ENCODE results near the gene CUL3. TPM values are rescaled to one million over a fixed set of nuclear protein-coding genes. Genes with fewer than 3 reads are reported as not detected.

Gene CUL3
- total and polyA plus RNA-seq, 2 of the 13 experiments (the other 11 are each of a cell fraction or from before 2014, with no cell fraction given): 33.2 to 62.3 TPM

GRCh38 chr2:224546926-224547325 is 38.2 kb downstream of the CUL3 start (continued):
- TF ChIP-seq MTF2 (CRISPR knock-in tag; IDR thresholded peaks at IDR 0.05; ENCODE audit: borderline replicate concordance) (no peak), ZNF512 (CRISPR knock-in tag; IDR thresholded peaks at IDR 0.05) (no peak)

GRCh38 chr2:224545884-224546644 is 39.1 kb downstream of the CUL3 start:
- Histone ChIP-seq H3K4me1 (ENCODE audit: insufficient read depth, low read length) (0 out of 2 replicates have a peak, but pooled peaks cover 8% of the 10 kb centered on the region), H2AFZ (ENCODE audit: low read length) (no peak overlapping the region), H3K4me3 (replicated peaks in 1 of 3; ENCODE audit: insufficient read depth in 1 of 3, low read depth in 2 of 3, low read length in 3 of 3) (no peak overlapping the region), H4K20me1 (ENCODE audit: insufficient read depth, low read length) (peaks cover 5% of the 10 kb centered on the region; the same call in 1 of the 2 replicates), H3K9me3 (ENCODE audit: low read length) (no peaks in the 10 kb centered on the region), H3K9ac (ENCODE audit: insufficient read depth, low read depth, low read length) (no peak overlapping the region), H3K79me2 (ENCODE audit: insufficient read depth, low read length) (peaks cover 83% of the 10 kb centered on the region), H3K4me2 (ENCODE audit: low read depth, low read length) (no peak overlapping the region), H3K27me3 (ENCODE audit: control insufficient read depth in 1 of 2, insufficient read depth in 2 of 2, low read length in 2 of 2) (no peaks in the 10 kb centered on the region), H3K27ac (ENCODE audit: extremely low read length, insufficient read depth, low read length) (no peak overlapping the region), H3K36me3 (replicated peaks in 1 of 2; ENCODE audit: control insufficient read depth in 1 of 2, insufficient read depth in 2 of 2, low read length in 2 of 2) (peaks cover 5 to 20% of the 10 kb centered on the region in 2 experiments)
- TF ChIP-seq GRHL1 (CRISPR knock-in tag; conservative IDR thresholded peaks at IDR 0.05) (no peak), TEAD3 (CRISPR knock-in tag; optimal IDR thresholded peaks at IDR 0.05; ENCODE audit: borderline replicate concordance) (no peak), RBFOX2 (IDR thresholded peaks at IDR 0.05; ENCODE audit: low read depth, low read length) (no peak), ZKSCAN8 (CRISPR knock-in tag; IDR thresholded peaks at IDR 0.05; ENCODE audit: borderline replicate concordance) (no peak), HNRNPK (IDR thresholded peaks at IDR 0.05; ENCODE audit: low read depth, low read length, poor library complexity, severe bottlenecking) (no peak), ZNF121 (CRISPR knock-in tag; IDR thresholded peaks at IDR 0.05) (no peak)
- TF ChIP-seq, protein P1, sequence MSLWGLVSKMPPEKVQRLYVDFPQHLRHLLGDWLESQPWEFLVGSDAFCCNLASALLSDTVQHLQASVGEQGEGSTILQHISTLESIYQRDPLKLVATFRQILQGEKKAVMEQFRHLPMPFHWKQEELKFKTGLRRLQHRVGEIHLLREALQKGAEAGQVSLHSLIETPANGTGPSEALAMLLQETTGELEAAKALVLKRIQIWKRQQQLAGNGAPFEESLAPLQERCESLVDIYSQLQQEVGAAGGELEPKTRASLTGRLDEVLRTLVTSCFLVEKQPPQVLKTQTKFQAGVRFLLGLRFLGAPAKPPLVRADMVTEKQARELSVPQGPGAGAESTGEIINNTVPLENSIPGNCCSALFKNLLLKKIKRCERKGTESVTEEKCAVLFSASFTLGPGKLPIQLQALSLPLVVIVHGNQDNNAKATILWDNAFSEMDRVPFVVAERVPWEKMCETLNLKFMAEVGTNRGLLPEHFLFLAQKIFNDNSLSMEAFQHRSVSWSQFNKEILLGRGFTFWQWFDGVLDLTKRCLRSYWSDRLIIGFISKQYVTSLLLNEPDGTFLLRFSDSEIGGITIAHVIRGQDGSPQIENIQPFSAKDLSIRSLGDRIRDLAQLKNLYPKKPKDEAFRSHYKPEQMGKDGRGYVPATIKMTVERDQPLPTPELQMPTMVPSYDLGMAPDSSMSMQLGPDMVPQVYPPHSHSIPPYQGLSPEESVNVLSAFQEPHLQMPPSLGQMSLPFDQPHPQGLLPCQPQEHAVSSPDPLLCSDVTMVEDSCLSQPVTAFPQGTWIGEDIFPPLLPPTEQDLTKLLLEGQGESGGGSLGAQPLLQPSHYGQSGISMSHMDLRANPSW (CRISPR knock-in tag; IDR thresholded peaks at IDR 0.05; ENCODE audit: borderline replicate concordance): 0 out of 2 replicates have a peak, but pooled peaks have one; percentile 3
- FAIRE-seq: no peak
- WGBS (ENCODE audit: low lambda C conversion rate): 94% methylated on average over 6 of the region's 6 CpGs
- ChIA-PET CTCF (ENCODE audit: low intra/inter-chr PET ratio, low total read pairs) (no interaction called here), POLR2A (no interaction called here)
- intact Hi-C loops (cut with micrococcal nuclease; ENCODE audit: unreplicated experiment) (no loop called here), in situ Hi-C loops (cut with HindIII; ENCODE audit: extremely low pct_ligation_motif_present, low pct_unique_long_range_greater_than_20kb) (no loop called here)
- no peak for ATAC-seq
- no TSS peak for BruUV-seq (replicated peaks)
- DNase-seq (ENCODE audit: low spot score): no peak
